HepG2 (cell line): ENCODE results near the gene MEGF6. TPM values are rescaled to one million over a fixed set of nuclear protein-coding genes. Genes with fewer than 3 reads are reported as not detected.
A peak's percentile ranks its signal among the peaks of the same experiment; 100 is the strongest.

Experiments
- AKNA ChIP-seq: sonication (generic); formaldehyde crosslinking; IDR thresholded peaks from 2 replicates; pipeline ENCODE4 v1.4.0; 2020; ENCODE audit warnings: missing genetic modification reagents, borderline replicate concordance
- ARID2 ChIP-seq: sonication (generic); formaldehyde crosslinking; IDR thresholded peaks from 2 replicates; pipeline ENCODE4 v1.8.1; 2022; ENCODE audit warnings: mild to moderate bottlenecking, missing genetic modification reagents, borderline replicate concordance
- ATF1 ChIP-seq: IDR thresholded peaks from 2 replicates; pipeline ENCODE4 v1.6.1; 2016; ENCODE audit warnings: mild to moderate bottlenecking, control low read depth
- DPF2 ChIP-seq: sonication (generic); formaldehyde crosslinking; IDR thresholded peaks from 2 replicates; pipeline ENCODE4 v1.4.0; 2020; ENCODE audit warnings: mild to moderate bottlenecking, low read depth, missing genetic modification reagents, borderline replicate concordance
- FOXK2 ChIP-seq: fragments of 450-650 bp; IDR thresholded peaks from 2 replicates; pipeline ENCODE4 v1.6.1; 2016
- GATAD2A ChIP-seq: IDR thresholded peaks from 2 replicates; pipeline ENCODE4 v1.6.1; 2016
- KMT2A ChIP-seq: sonication (generic); formaldehyde crosslinking; IDR thresholded peaks from 2 replicates; pipeline ENCODE4 v1.4.0; 2020; ENCODE audit warnings: missing genetic modification reagents
- MEIS1 ChIP-seq: sonication (generic); formaldehyde crosslinking; IDR thresholded peaks from 2 replicates; pipeline ENCODE4 v1.9.0; 2021; ENCODE audit warnings: mild to moderate bottlenecking, missing genetic modification reagents, moderate library complexity, borderline replicate concordance
- NCOA2 ChIP-seq: sonication (generic); formaldehyde crosslinking; IDR thresholded peaks from 2 replicates; pipeline ENCODE4 v1.8.0; 2022; ENCODE audit warnings: inconsistent platforms
- PATZ1 ChIP-seq: sonication (generic); formaldehyde crosslinking; IDR thresholded peaks from 2 replicates; pipeline ENCODE4 v1.4.0; 2020; ENCODE audit warnings: missing genetic modification reagents
- RFX1 ChIP-seq: fragments of 450-650 bp; IDR thresholded peaks from 2 replicates; pipeline ENCODE4 v1.6.1; 2017
- TBX2 ChIP-seq: sonication (generic); formaldehyde crosslinking; IDR thresholded peaks from 2 replicates; pipeline ENCODE4 v1.5.0; 2020; ENCODE audit warnings: missing genetic modification reagents, mild to moderate bottlenecking, borderline replicate concordance
- ZBTB2 ChIP-seq: sonication (generic); formaldehyde crosslinking; IDR thresholded peaks from 2 replicates; pipeline ENCODE4 v1.8.0; 2022; ENCODE audit warnings: low read depth, missing genetic modification reagents
- ZNF136 ChIP-seq: sonication (generic); formaldehyde crosslinking; IDR thresholded peaks from 2 replicates; pipeline ENCODE4 v1.8.1; 2022; ENCODE audit warnings: low read depth, mild to moderate bottlenecking, moderate library complexity, missing genetic modification reagents
- ZNF160 ChIP-seq: sonication (generic); formaldehyde crosslinking; IDR thresholded peaks from 2 replicates; pipeline ENCODE4 v1.8.0; 2022; ENCODE audit warnings: mild to moderate bottlenecking, inconsistent platforms, missing genetic modification reagents
- ZNF17 ChIP-seq: sonication (generic); formaldehyde crosslinking; IDR thresholded peaks from 2 replicates; pipeline ENCODE4 v1.5.0; 2020; ENCODE audit warnings: mild to moderate bottlenecking, missing genetic modification reagents
- ZNF350 ChIP-seq: sonication (generic); formaldehyde crosslinking; IDR thresholded peaks from 2 replicates; pipeline ENCODE4 v1.4.0; 2020; ENCODE audit warnings: mild to moderate bottlenecking, low read depth, missing genetic modification reagents, borderline replicate concordance
- ZNF572 ChIP-seq: sonication (generic); formaldehyde crosslinking; IDR thresholded peaks from 2 replicates; pipeline ENCODE4 v1.5.1; 2020; ENCODE audit warnings: mild to moderate bottlenecking, missing genetic modification reagents
- ZNF605 ChIP-seq: sonication (generic); formaldehyde crosslinking; IDR thresholded peaks from 2 replicates; pipeline ENCODE4 v1.8.0; 2022; ENCODE audit warnings: mild to moderate bottlenecking, missing genetic modification reagents
- ZNF737 ChIP-seq: sonication (generic); formaldehyde crosslinking; IDR thresholded peaks from 2 replicates; pipeline ENCODE4 v1.5.0; 2020; ENCODE audit warnings: missing genetic modification reagents, mild to moderate bottlenecking, borderline replicate concordance
- ZSCAN25 ChIP-seq: sonication (generic); formaldehyde crosslinking; IDR thresholded peaks from 2 replicates; pipeline ENCODE4 v1.8.0; 2022; ENCODE audit warnings: mild to moderate bottlenecking, missing genetic modification reagents
- polyA plus RNA-seq, 8 experiments: library from polyadenylated mRNA; depleted of rRNA in 3 of 8; stranded (reverse) in 7 of 8; unstranded in 1 of 8; fragments of >200 nt; fragmentation: Illumina TruSeq in 4 of 8; extraction: Trizol in 4 of 8; gene quantifications; 2 replicates each; pipeline versions ENCODE4 v1.2.1 to v1.2.3, GENCODE V29; 2011 to 2016; ENCODE audit warnings: low read depth in 4 of 8, missing spikeins in 1 of 8, mixed read lengths in 1 of 8; ENCODE audit not compliant: insufficient read depth in 1 of 8
- total RNA-seq, 5 experiments: library from RNA; depleted of rRNA; stranded (reverse); fragments of >200 nt; fragmentation: Illumina TruSeq; extraction: Trizol; gene quantifications; 2 replicates each; pipeline ENCODE4 v1.2.3, GENCODE V29; 2016; ENCODE audit warnings: low read depth in 1 of 5

Gene MEGF6
- total and polyA plus RNA-seq, 2 of the 13 experiments (the other 11 are each of a cell fraction or from before 2014, with no cell fraction given) = 1.9 TPM

GRCh38 chr1:3624200-3625136 lies 13.2 kb upstream of the MEGF6 start, which contains the start of gene TPRG1L (continued):
- TF ChIP-seq GATAD2A (CRISPR knock-in tag) = peak; percentile 25; the same call in 1 of the 2 replicates
- peak; percentile 80 for TF ChIP-seq FOXK2
- TF ChIP-seq ZNF136 (CRISPR knock-in tag) = no peak
- TF ChIP-seq NCOA2 (CRISPR knock-in tag) = no peak
- TF ChIP-seq ZNF572 (CRISPR knock-in tag) = no peak
- no peak for TF ChIP-seq ZNF17 (CRISPR knock-in tag)
- peak; percentile 45; the same call in 1 of the 2 replicates for TF ChIP-seq ZNF605 (CRISPR knock-in tag)
- TF ChIP-seq PATZ1 = peak; percentile 74
- peak; percentile 36; the same call in 1 of the 2 replicates for TF ChIP-seq TBX2 (CRISPR knock-in tag)
- no peak for TF ChIP-seq ZNF737 (CRISPR knock-in tag)
- TF ChIP-seq RFX1 = peak; percentile 75; the same call in 1 of the 2 replicates
- TF ChIP-seq MEIS1 = no peak
- no peak; the same call in 1 of the 2 replicates for TF ChIP-seq ZSCAN25
- TF ChIP-seq DPF2 = no peak
- no peak for TF ChIP-seq AKNA (CRISPR knock-in tag)
- no peak; the same call in 1 of the 2 replicates for TF ChIP-seq KMT2A (CRISPR knock-in tag)
- TF ChIP-seq ZNF160 (CRISPR knock-in tag) = 0 out of 2 replicates have a peak, but pooled peaks have one; percentile 47
- 0 out of 2 replicates have a peak, but pooled peaks have one; percentile 28 for TF ChIP-seq ZNF350 (CRISPR knock-in tag)
- TF ChIP-seq ATF1 (CRISPR knock-in tag) = no peak
- peak; percentile 61; the same call in 1 of the 2 replicates for TF ChIP-seq ZBTB2 (CRISPR knock-in tag)
- no peak for TF ChIP-seq ARID2 (CRISPR knock-in tag)
